Measurements from ENCODE around the gene NIPAL3.
"Not testable (repeated sequence)": the region's sequence is repeated elsewhere in the genome, so short reads cannot be mapped to it uniquely, and the experiment has no call there.

NIPAL3 gene

DNA sequence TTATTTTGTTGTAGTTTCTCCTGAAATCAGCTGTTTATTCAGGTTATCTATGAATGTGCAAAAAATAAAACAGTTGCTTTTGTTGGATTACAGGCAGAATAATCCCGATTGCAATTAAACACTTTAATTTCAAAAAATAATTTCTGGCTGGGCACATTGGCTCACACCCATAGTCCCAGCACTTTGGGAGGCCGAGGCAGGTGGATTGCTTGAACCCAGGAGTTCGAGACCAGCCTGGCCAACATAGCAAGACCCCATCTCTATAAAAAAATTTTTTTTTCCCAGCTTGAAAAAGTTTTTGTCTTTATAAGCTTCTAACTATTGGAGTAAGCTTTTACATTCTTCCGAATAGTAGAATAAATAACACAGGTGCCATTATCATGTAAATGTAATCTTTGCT lies 102.3 kb downstream of the NIPAL3 start:
- no peak for DNase-seq (ENCODE audit: low read depth)

DNA sequence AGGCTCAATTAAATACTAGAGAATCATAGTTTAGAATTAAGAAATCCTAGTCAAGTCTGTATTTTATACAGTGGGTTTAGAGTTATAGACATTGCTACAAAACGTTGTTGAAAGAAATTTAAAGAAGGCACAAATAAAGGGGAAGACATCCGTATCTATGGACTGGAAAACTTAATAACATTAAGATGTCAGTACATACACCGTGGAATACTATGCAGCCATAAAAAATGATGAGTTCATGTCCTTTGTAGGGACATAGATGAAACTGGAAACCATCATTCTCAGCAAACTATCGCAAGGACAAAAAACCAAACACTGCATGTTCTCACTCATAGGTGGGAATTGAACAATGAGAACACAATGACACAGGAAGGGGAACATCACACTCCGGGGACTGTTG lies 104.7 kb downstream of the NIPAL3 start:
- not testable (repeated sequence) for DNase-seq (ENCODE audit: low read depth)

Data from CMK (cell line).